Subcutaneous adipose tissue (tissue), 4 donors: ENCODE measurements around the gene BMP2K. TPM values are rescaled to one million over a fixed set of nuclear protein-coding genes. Genes with fewer than 3 reads are reported as not detected.

Source experiments
- CTCF ChIP-seq: fragments of 450-650 bp; IDR thresholded peaks from one replicate; pipeline ENCODE4 v1.5.1; 2016; ENCODE audit warnings: low read depth, mild to moderate bottlenecking, control low read depth, antibody characterized with exemption, moderate library complexity
- total RNA-seq, 4 donors: library from RNA; depleted of rRNA; stranded (reverse); fragments of >200 nt; gene quantifications; one replicate each; pipeline ENCODE4 v1.1.0, GENCODE V29; 2016

BMP2K gene
- total RNA-seq, 4 donors from 2014 or later, result 32.2 to 100 (median 57.7) TPM

- no peak for TF ChIP-seq CTCF
These were observed 34.9 kb downstream of the BMP2K start for GRCh38 chr4:78811034-78811433.

- no peak for TF ChIP-seq CTCF
These were observed 42.5 kb downstream of the BMP2K start for GRCh38 chr4:78818530-78819079.

GRCh38 chr4:78824001-78824400, 47.9 kb downstream of the BMP2K start:
- TF ChIP-seq CTCF, result no peak

GRCh38 chr4:78827191-78827590, 51.0 kb downstream of the BMP2K start:
- TF ChIP-seq CTCF, result no peak

GRCh38 chr4:78829296-78829695, 53.1 kb downstream of the BMP2K start:
- TF ChIP-seq CTCF, result no peak

- TF ChIP-seq CTCF, result no peak
These were observed 69.3 kb downstream of the BMP2K start for GRCh38 chr4:78845472-78845871.

- no peak for TF ChIP-seq CTCF
These were observed 70.1 kb downstream of the BMP2K start for GRCh38 chr4:78846258-78846657.
